T-helper 17 cell (primary cell): Measurements from ENCODE around the gene USP47. TPM values are rescaled to one million over a fixed set of nuclear protein-coding genes. Genes with fewer than 3 reads are reported as not detected.

Source experiments
- ATAC-seq: fragments of 150-1000 bp; cut with Tn5 transposase; 2 replicates; pipeline ENCODE4 v1.10.0; 2021; ENCODE audit warnings: mild to moderate bottlenecking, moderate library complexity
- DNase-seq, 3 donors: peaks; one replicate each; pipeline versions ENCODE4 v3.0.0 to v3.0.0-alpha.2; 2020 to 2021
- H3K9me3 ChIP-seq: one replicate; pipeline ENCODE4 v1.7.0; 2013; ENCODE audit warnings: low read length, mild to moderate bottlenecking; ENCODE audit not compliant: control insufficient read depth, poor library complexity, severe bottlenecking
- H3K27ac Mint-ChIP-seq: one replicate; pipeline ENCODE4 v1.8.0; 2022; ENCODE audit warnings: mild to moderate bottlenecking, moderate library complexity, mixed read lengths
- H3K27me3 Mint-ChIP-seq: one replicate; pipeline ENCODE4 v1.8.0; 2022; ENCODE audit warnings: mixed read lengths
- H3K36me3 Mint-ChIP-seq: one replicate; pipeline ENCODE4 v1.8.0; 2022; ENCODE audit warnings: low read depth, mixed read lengths
- H3K4me1 Mint-ChIP-seq: one replicate; pipeline ENCODE4 v1.8.0; 2022; ENCODE audit warnings: mild to moderate bottlenecking, mixed read lengths
- H3K4me3 Mint-ChIP-seq: one replicate; pipeline ENCODE4 v1.8.0; 2022; ENCODE audit warnings: mild to moderate bottlenecking, moderate library complexity, mixed read lengths
- total RNA-seq, 4 donors: library from RNA in 2 of 4; stranded (reverse) in 2 of 4; gene quantifications; one replicate each; pipeline ENCODE4 v1.2.3 and lab custom pipeline; 2022 to 2026

Gene USP47
- total RNA-seq, 2 donors from 2014 or later, result 71.5 to 82.3 TPM

DNA sequence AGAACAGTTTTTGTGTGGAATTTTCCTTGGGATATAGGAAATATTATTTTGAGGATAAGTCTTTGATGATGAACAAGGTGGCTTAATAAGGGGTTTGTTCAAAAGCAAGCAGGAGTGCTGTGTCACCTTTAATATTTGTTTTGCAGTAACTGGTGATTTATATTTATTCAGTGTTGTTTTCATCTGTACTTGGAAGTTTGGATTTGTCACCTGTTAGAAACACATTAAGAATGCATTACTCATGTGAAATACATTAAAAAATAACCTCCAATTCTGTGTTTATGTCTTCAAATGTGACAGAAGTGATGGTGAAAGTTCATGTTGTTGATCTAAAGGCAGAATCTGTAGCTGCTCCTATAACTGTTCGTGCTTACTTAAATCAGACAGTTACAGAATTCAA is 96.2 kb downstream of the USP47 start:
- no peaks in the 10 kb centered on the region for H3K9me3 ChIP-seq
- Mint-ChIP-seq H3K4me3 (no peak overlapping the region), H3K27me3 (no peaks in the 10 kb centered on the region), H3K4me1 (peaks cover 11% of the 10 kb centered on the region), H3K27ac (peak overlapping the region; percentile 67), H3K36me3 (peaks cover 19% of the 10 kb centered on the region)
- ATAC-seq (no peak), DNase-seq (no peak)

DNA sequence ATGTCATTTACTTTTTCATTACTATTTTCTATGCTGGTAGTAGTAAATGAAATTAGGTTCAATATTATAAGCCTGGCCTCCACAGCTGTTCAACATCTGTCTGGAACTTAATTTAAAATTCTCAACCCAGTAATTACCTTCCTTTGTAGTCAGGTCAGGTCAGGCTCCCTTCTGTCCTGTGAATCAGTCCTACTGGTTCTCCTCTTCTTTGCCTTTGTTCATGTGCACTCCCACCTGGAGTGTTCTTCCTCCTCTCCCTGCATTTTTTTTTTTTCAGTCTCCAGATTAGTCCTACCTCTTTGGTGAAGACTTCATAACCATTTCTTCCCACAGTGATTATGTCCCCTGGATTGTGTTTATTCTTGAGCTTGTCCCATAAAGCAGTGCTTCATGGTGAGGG is 98.8 kb downstream of the USP47 start:
- H3K4me3 Mint-ChIP-seq, result no peak overlapping the region
- H3K9me3 ChIP-seq, result no peaks in the 10 kb centered on the region
- ATAC-seq, result no peak
- no peaks in the 10 kb centered on the region for H3K27me3 Mint-ChIP-seq
- H3K4me1 Mint-ChIP-seq, result peaks cover 11% of the 10 kb centered on the region
- DNase-seq, result no peak
- peaks cover 19% of the 10 kb centered on the region for H3K36me3 Mint-ChIP-seq
- H3K27ac Mint-ChIP-seq, result no peak overlapping the region

DNA sequence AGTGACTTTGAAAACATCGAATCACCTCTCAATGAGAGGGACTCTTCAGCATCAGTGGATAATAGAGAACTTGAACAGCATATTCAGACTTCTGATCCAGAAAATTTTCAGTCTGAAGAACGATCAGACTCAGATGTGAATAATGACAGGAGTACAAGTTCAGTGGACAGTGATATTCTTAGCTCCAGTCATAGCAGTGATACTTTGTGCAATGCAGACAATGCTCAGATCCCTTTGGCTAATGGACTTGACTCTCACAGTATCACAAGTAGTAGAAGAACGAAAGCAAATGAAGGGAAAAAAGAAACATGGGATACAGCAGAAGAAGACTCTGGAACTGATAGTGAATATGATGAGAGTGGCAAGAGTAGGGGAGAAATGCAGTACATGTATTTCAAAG is 100.9 kb downstream of the USP47 start:
- Mint-ChIP-seq H3K4me3 (no peak overlapping the region), H3K27ac (no peak overlapping the region), H3K4me1 (peaks cover 8% of the 10 kb centered on the region), H3K27me3 (no peaks in the 10 kb centered on the region), H3K36me3 (peaks cover 19% of the 10 kb centered on the region)
- no peaks in the 10 kb centered on the region for H3K9me3 ChIP-seq
- ATAC-seq, result no peak
- DNase-seq, result no peak

DNA sequence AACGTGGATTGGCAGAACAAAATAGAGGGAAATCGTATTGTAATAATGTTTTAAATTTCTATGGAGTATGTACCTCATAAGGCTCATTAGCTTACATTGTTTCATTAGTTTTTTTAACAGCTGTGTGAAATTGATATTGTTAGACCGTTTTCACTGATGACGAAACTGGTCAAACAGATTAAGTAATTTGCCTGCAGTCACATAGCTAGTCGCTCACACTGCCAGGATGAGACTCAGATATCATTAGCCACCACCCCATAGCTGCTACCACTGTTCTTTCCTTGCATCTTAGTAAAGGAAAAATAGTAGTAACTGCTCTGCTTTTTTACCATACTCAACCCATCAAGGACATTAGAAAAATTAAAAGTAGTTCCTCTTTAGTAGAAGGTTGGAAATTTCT is 102.7 kb downstream of the USP47 start:
- Mint-ChIP-seq H3K27me3 (no peaks in the 10 kb centered on the region), H3K36me3 (peaks cover 11% of the 10 kb centered on the region), H3K4me3 (no peak overlapping the region), H3K27ac (no peak overlapping the region), H3K4me1 (peaks cover 5% of the 10 kb centered on the region)
- H3K9me3 ChIP-seq, result no peaks in the 10 kb centered on the region
- no peak for ATAC-seq
- no peak for DNase-seq

DNA sequence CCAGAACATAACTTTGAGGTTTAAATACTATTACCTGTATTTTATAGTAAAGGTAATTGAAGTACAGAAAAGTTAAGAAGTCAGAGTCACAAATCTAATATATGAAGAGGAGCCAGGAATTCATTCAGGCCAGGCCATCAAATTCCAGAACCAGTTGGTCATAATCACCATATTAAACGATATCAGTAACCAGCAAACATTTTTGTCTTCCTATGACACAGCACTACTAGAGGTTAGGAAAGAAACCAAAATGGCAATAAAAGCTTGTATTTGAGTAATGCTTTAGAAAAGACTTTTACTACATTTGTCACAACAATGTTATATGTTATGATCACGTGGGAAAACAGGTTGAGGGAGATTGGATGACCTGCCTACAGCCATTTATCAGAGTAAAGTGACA is 104.4 kb downstream of the USP47 start:
- Mint-ChIP-seq H3K36me3 (peaks cover 6% of the 10 kb centered on the region), H3K27me3 (no peaks in the 10 kb centered on the region), H3K4me1 (peaks cover 5% of the 10 kb centered on the region), H3K4me3 (no peak overlapping the region), H3K27ac (no peak overlapping the region)
- H3K9me3 ChIP-seq, result no peaks in the 10 kb centered on the region
- ATAC-seq (no peak), DNase-seq (no peak)

DNA sequence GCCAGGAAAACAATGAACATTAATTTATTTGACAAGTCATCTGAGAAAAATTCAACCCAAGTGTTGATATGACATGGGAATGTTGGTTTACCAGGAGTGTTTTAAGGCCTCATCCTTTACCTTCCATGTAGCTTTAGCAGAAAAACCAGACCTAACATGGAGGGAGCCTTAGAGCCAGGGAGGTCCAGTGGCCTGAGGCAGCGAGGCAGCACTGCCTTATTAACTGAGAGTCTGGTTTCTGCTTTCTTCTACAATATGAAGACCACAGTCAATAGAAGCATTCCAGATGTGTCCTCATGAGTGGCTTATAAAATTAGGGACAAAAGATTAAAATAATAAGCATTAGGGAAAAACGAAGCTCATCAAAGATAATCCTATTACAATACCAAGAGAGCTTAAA is 105.1 kb downstream of the USP47 start:
- no peak for ATAC-seq
- H3K27me3 Mint-ChIP-seq, result no peaks in the 10 kb centered on the region
- peaks cover 5% of the 10 kb centered on the region for H3K4me1 Mint-ChIP-seq
- no peaks in the 10 kb centered on the region for H3K9me3 ChIP-seq
- peaks cover 9% of the 10 kb centered on the region for H3K36me3 Mint-ChIP-seq
- no peak for DNase-seq
- peak overlapping the region; percentile 9 for H3K4me3 Mint-ChIP-seq
- H3K27ac Mint-ChIP-seq, result peak overlapping the region; percentile 68

DNA sequence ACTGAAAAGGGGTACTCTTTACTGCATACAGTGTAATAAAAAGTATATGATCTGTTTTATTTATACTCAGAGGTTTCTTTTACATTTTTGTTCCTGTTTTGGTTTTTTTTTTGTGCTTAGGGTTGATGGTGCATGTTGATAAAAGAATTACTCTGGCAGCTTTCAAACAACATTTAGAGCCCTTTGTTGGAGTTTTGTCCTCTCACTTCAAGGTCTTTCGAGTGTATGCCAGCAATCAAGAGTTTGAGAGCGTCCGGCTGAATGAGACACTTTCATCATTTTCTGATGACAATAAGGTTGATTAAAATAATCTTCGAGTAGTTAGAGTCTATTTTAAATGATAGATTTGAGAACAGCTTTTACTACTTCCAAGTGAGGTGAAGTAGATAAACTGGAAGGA is 106.1 kb downstream of the USP47 start:
- Mint-ChIP-seq H3K36me3 (peaks cover 10% of the 10 kb centered on the region), H3K4me3 (no peak overlapping the region), H3K27ac (peak overlapping the region; percentile 86), H3K27me3 (no peaks in the 10 kb centered on the region), H3K4me1 (peaks cover 8% of the 10 kb centered on the region)
- DNase-seq, result no peak
- ATAC-seq, result no peak
- H3K9me3 ChIP-seq, result no peaks in the 10 kb centered on the region

DNA sequence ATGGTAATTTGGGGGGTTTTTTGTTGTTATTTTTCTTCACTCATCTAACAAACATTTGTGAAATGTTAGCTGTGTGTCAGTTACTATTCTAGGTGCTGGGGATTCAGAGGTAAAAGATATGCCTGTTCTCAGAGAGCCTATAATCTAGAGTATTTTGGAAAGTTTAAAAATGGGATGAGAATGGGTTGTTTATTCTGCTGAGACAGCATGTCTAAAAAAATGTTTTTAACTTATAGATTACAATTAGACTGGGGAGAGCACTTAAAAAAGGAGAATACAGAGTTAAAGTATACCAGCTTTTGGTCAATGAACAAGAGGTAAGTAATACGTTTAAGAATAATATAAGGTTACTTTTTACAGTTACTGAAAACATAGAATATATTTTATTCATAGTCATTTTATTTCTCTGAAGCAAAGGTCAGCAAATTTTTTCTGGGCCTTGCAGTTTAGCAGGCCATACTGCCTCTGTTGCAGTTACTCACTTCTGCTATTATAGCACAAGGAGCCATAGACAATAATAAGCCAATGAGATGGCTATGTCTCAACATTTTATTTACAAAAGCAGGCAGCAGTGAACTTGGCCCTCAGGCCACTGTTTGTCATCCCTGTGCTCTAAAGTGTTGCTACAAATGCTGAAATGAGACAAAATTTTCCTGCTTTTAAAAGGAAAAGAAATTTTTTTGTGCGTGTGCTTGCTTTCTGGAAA is 106.6 kb downstream of the USP47 start:
- DNase-seq (no peak), ATAC-seq (no peak)
- H3K4me1 Mint-ChIP-seq, result peaks cover 7% of the 10 kb centered on the region
- H3K36me3 Mint-ChIP-seq, result peaks cover 10% of the 10 kb centered on the region
- peak overlapping the region; percentile 86 for H3K27ac Mint-ChIP-seq
- no peak overlapping the region for H3K4me3 Mint-ChIP-seq
- H3K9me3 ChIP-seq, result no peaks in the 10 kb centered on the region
- no peaks in the 10 kb centered on the region for H3K27me3 Mint-ChIP-seq

DNA sequence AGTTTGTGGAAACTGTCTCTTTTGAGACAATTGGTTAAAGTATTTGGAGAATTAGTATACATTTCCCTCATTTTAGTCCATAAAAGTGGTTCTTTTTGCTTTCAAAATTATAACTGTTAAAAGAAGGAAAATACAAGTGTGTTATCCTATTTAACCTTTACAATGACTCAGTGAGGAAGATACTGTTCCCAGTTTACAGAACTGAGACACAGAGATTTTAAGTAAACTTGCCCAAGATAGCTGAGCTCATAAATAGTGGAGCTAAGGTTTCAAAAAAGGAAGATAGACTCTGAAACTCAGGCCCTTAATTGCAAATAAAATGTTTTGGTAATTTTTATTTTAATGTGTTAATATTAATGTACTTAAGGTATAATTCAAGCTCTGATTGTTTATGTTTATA is 107.7 kb downstream of the USP47 start:
- Mint-ChIP-seq H3K36me3 (peaks cover 10% of the 10 kb centered on the region), H3K4me1 (peaks cover 7% of the 10 kb centered on the region), H3K27me3 (no peaks in the 10 kb centered on the region), H3K4me3 (no peak overlapping the region), H3K27ac (no peak overlapping the region)
- no peaks in the 10 kb centered on the region for H3K9me3 ChIP-seq
- no peak for DNase-seq
- ATAC-seq, result no peak

DNA sequence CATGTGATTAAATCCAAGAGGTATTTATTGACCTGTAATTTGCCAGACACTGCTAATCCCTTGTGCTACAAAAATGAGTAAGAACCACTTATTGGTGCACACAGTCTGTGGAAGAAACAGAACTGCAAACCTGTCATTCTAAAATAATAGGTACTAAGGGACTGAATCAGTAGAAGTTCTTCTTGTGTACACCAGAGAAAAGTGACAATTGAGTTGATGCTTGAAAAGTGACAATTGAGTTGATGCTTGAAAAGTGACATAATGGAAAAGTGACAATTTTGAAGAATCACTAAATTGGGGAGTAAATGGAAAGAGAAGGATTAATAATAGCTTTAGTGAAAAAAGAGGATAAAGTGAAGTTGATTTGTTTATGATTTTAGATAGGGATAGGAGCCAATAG is 110.3 kb downstream of the USP47 start:
- ATAC-seq (no peak), DNase-seq (no peak)
- H3K27me3 Mint-ChIP-seq, result no peaks in the 10 kb centered on the region
- peaks cover 7% of the 10 kb centered on the region for H3K4me1 Mint-ChIP-seq
- H3K27ac Mint-ChIP-seq, result peak overlapping the region; percentile 74
- H3K4me3 Mint-ChIP-seq, result no peak overlapping the region
- H3K36me3 Mint-ChIP-seq, result peaks cover 14% of the 10 kb centered on the region
- no peaks in the 10 kb centered on the region for H3K9me3 ChIP-seq

DNA sequence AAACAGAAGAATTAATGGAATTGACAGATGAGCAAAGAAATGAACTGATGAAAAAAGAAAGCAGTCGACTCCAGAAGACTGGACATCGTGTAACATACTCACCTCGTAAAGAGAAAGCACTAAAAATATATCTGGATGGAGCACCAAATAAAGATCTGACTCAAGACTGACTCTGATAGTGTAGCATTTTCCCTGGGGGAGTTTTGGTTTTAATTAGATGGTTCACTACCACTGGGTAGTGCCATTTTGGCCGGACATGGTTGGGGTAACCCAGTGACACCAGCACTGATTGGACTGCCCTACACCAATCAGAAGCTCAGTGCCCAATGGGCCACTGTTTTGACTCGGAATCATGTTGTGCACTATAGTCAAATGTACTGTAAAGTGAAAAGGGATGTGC is 114.2 kb downstream of the USP47 start:
- Mint-ChIP-seq H3K4me3 (no peak overlapping the region), H3K4me1 (peaks cover 31% of the 10 kb centered on the region), H3K27me3 (no peaks in the 10 kb centered on the region), H3K27ac (no peak overlapping the region), H3K36me3 (peaks cover 14% of the 10 kb centered on the region)
- ATAC-seq, result no peak
- no peaks in the 10 kb centered on the region for H3K9me3 ChIP-seq
- no peak for DNase-seq

DNA sequence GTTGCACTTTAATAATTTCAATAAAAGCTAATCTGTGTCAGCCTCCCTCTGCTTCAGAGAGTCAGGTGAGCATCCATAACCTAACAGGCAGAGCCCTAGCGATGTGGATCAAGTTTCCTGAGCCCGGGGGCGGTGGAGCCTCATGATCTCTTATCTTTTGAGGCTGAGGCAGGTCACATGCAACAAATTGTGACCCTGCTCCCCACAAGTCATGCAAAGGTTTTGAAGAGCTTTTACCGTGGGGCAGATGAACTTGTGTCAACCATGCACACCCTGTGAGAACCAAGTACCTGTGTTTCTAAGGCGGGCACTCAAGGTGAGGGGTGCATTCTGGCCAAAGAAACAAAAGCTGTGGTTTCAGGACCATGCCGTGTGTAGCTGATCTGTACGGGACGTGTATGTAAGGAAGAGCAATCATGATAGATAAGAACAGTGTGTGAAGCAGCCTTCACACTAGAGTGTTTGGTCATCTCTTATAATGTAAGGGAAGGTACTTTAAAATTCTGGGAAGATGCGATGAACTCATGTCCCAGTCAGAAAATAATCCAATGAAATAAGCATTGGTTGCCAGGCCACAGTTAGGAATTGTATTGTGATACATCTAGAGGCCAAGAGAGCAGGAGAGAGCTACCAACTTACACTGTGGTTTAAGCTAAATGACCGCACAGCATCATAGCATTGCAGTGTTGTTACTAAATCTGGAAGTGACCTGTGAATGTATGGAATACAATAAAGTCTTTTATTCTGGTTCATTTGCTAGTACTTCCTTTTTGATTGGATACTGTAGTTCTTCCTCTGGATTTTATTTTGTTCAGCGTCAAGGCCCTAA is 116.8 kb downstream of the USP47 start:
- no peaks in the 10 kb centered on the region for H3K9me3 ChIP-seq
- ATAC-seq (no peak), DNase-seq (no peak)
- Mint-ChIP-seq H3K4me1 (peaks cover 40% of the 10 kb centered on the region), H3K27me3 (no peaks in the 10 kb centered on the region), H3K27ac (peak overlapping the region; percentile 81), H3K36me3 (peaks cover 5% of the 10 kb centered on the region), H3K4me3 (no peak overlapping the region)

DNA sequence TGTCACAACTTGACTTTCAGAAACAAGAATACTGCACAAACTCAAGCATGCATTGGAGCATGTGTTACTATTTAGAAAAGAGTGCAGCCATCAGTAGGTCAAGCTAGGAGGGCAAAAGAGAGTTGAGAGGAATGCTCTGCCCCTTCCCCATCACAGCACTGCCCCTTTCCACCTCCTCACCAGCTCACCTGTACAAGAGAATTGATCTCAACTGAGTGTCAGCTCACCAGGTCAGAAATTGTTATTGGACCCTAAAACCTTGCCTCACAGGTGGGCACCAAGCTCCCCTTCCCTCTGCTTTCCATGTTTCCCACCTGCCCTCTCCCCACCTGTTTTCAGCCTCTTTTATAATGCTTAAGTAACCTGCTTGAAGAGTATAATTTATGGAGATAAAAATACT is 117.8 kb downstream of the USP47 start:
- peaks cover 5% of the 10 kb centered on the region for H3K36me3 Mint-ChIP-seq
- H3K27me3 Mint-ChIP-seq, result no peaks in the 10 kb centered on the region
- H3K27ac Mint-ChIP-seq, result peak overlapping the region; percentile 81
- H3K9me3 ChIP-seq, result no peaks in the 10 kb centered on the region
- no peak overlapping the region for H3K4me3 Mint-ChIP-seq
- no peak for ATAC-seq
- DNase-seq, result no peak
- peaks cover 43% of the 10 kb centered on the region for H3K4me1 Mint-ChIP-seq

DNA sequence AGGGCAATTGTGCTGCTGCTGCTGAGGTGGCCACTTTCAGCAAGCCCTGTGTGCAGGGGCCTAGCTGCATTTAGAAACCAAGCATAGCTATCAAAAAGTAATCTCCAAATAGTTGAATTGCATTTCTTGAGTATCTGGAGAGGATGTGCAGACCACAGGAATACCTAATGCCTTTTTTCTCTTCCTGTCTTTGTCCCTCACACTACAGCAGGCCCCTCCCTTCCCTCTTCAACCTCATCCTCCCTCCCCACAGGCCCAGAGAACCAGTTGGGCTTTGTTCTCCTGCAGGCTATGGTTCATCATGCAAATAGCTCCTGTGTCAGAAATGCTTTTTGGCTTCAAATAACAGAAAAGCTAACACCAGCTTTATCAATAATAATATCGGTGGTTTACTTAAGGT is 118.9 kb downstream of the USP47 start:
- H3K36me3 Mint-ChIP-seq, result peaks cover 5% of the 10 kb centered on the region
- DNase-seq (no peak), ATAC-seq (peak; percentile 87)
- H3K9me3 ChIP-seq, result no peaks in the 10 kb centered on the region
- peak overlapping the region; percentile 79 for H3K4me3 Mint-ChIP-seq
- no peaks in the 10 kb centered on the region for H3K27me3 Mint-ChIP-seq
- H3K4me1 Mint-ChIP-seq, result peaks cover 47% of the 10 kb centered on the region
- H3K27ac Mint-ChIP-seq, result peak overlapping the region; percentile 81
